Renal pelvis (tissue), 4 donors: ENCODE data around the gene ICAM5. TPM values are rescaled to one million over a fixed set of nuclear protein-coding genes. Genes with fewer than 3 reads are reported as not detected.
"Not testable (repeated sequence)": the region's sequence is repeated elsewhere in the genome, so short reads cannot be mapped to it uniquely, and the experiment has no call there.

Experiments used
- DNase-seq: peaks from one replicate; pipeline ENCODE4 v3.0.0-alpha.2; 2013
- polyA plus RNA-seq, 3 donors: library from polyadenylated mRNA; unstranded; fragments of 120-200 nt; gene quantifications; one replicate each; pipeline ENCODE4 v1.2.1, GENCODE V29; 2013; ENCODE audit not compliant: insufficient read length in 3 of 3

The ICAM5 gene
- polyA plus RNA-seq, 3 donors, result 0.10 to 0.17 TPM; not detected in 1

DNA sequence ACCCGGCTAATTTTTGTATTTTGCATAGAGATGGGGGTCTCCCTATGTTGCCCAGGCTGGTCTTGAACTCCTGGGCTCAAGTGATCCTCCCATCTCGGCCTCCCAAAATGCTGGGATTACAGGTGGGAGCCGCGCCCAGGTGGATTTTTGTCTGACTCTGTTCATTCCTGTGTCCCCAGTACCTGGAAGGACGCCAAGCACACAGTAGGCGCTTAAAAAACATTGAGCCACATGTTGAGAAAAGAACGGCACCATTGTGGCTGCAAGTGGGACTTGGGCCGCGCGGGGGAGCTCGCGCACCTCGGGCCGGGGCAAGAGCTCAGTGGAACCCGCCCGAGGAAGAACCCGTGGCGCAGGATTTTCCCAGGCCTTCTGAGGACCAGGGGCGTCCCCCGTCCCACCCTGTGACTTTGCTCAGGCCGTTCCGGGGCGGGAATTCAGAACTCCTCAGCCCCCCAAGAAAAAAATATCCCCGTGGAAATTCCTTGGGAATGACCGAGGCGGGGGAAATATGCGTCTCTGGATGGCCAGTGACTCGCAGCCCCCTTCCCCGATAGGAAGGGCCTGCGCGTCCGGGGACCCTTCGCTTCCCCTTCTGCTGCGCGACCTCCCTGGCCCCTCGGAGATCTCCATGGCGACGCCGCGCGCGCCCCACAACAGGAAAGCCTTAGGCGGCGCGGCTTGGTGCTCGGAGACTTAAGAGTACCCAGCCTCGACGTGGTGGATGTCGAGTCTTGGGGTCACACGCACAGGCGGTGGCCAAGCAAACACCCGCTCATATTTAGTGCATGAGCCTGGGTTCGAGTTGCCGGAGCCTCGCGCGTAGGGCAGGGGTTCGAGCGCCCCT lies 20.2 kb upstream of the ICAM5 start:
- peak; percentile 62 for DNase-seq

GRCh38 chr19:10270180-10270615 lies 19.6 kb upstream of the ICAM5 start:
- no peak for DNase-seq

GRCh38 chr19:10270616-10271394 lies 18.9 kb upstream of the ICAM5 start, which contains the start of gene ICAM1:
Gene ICAM1 (plus strand): TSS chr19:10271120. CDS start chr19:10271160, 40 bp downstream.
- no peak for DNase-seq

DNA sequence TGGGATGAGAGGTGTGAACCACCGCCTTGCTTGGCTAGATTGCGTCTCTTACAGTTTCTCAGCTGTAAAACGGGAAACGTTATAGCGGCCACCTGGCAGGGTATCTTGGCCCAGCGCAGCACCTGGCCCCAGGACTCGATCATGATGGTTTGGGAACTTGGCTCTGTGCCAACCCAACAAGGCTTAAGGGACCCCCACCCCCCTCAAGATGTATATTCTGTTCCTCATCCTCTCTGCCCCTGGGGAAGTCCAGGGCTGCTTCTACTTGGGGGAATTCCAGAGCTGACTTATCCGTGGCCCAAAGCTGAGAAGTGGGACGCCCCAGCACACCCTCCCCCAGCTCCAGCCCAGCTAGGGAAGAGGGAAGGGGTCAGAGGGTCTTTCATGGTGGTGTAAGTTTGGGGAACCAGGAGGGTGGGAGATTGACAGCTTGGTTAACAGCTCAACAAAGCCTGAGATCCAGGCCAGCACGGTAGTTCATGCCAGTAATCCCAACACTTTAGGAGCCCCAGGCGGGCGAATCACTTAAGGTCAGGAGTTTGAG lies 18.1 kb upstream of the ICAM5 start:
- no peak for DNase-seq

- no peak for DNase-seq
Observed at GRCh38 chr19:10274589-10274988, 15.2 kb upstream of the ICAM5 start.

DNA sequence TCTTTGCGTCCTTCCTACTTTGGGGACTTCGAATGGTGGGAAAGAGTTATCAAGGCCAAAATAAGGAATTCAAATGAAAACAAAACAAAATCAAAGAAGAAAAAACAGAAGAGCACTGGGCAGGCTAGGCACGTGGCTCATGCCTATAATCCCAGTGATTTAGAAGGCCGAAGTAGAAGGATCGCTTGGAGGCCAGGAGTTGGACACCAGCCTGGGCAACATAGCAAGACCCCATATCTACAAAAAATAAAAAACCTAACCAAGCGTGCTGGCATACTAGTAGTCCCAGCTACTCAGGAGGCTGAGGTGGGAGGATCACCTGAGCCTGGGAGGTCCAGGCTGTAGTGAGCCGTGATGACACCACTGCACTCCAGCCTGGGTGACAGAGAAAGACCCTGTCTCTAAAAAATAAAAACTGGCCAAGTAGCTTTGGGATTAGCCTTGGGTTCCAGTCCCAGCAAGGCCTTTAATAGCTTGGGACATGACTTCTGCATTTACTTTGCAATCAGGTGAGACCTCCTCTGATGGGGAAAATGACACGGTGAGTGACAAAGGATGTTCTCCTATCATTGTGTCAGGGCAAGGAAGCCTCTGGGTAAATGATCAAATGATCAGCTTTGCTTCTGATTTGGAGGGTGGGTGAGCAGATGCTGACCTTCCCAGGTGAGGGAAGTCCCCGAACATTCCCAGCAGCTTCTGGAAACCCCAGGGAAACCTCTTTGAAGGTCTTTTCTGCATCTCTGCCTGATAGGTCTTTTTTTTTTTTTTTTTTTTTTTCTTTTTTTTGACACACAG lies 11.8 kb upstream of the ICAM5 start:
- DNase-seq, result no peak

- DNase-seq, result no peak
Observed at GRCh38 chr19:10278935-10279334, 10.8 kb upstream of the ICAM5 start.

GRCh38 chr19:10279737-10280442 lies 9.9 kb upstream of the ICAM5 start:
- no peak for DNase-seq

DNA sequence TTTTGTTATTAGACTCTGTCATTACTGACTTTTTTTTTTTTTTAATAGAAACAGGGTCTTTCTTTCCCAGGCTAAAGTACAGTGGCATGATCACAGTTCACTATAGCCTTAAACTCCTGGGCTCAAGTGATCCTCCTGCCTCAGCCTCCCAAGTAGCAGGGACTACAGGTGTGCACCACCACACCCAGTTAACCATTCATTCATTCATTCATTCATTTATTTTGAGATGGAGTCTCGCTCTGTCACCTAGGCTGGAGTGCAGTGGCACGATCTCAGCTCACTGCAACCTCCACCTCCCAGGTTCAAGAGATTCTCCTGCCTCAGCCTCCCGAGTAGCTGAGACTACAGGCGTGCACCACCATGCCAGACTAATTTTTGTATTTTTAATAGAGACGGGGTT lies 7.7 kb upstream of the ICAM5 start:
- not testable (repeated sequence) for DNase-seq

DNA sequence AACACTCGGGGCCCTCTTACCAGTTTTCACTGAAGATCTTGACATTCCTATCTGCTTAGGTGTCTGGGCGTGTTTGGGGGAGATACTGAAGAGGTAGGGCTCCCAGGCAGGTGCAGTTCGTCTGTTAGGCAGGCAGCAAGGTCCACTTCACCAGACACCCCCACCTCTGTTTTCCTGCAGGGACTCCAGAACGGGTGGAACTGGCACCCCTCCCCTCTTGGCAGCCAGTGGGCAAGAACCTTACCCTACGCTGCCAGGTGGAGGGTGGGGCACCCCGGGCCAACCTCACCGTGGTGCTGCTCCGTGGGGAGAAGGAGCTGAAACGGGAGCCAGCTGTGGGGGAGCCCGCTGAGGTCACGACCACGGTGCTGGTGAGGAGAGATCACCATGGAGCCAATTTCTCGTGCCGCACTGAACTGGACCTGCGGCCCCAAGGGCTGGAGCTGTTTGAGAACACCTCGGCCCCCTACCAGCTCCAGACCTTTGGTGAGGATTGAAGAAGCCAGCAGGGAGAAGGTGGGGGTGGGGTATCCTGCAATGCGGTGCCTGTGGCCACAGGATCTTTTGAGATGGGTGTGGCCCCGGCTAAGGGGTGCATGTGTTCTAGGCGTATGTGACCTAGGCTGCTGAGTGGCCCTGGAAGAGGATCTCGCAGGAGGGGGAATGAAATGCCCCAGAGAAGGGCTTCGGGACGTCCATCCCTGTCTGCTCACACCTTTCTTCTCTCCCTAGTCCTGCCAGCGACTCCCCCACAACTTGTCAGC lies 6.3 kb upstream of the ICAM5 start:
- no peak for DNase-seq

- no peak for DNase-seq
Observed at GRCh38 chr19:10284065-10284959, 5.4 kb upstream of the ICAM5 start.

- no peak for DNase-seq
Observed at GRCh38 chr19:10284960-10285278, 4.8 kb upstream of the ICAM5 start.

- DNase-seq, result no peak
Observed at GRCh38 chr19:10285393-10285792, 4.4 kb upstream of the ICAM5 start.

- peak; percentile 89 for DNase-seq
Observed at GRCh38 chr19:10286803-10287737, 2.7 kb upstream of the ICAM5 start, which contains the start of gene ICAM4. Gene ICAM4 (plus strand): TSS chr19:10286955. CDS start chr19:10287013, 58 bp downstream.

- DNase-seq, result no peak
Observed at GRCh38 chr19:10288662-10289166, 1.0 kb upstream of the ICAM5 start.

DNA sequence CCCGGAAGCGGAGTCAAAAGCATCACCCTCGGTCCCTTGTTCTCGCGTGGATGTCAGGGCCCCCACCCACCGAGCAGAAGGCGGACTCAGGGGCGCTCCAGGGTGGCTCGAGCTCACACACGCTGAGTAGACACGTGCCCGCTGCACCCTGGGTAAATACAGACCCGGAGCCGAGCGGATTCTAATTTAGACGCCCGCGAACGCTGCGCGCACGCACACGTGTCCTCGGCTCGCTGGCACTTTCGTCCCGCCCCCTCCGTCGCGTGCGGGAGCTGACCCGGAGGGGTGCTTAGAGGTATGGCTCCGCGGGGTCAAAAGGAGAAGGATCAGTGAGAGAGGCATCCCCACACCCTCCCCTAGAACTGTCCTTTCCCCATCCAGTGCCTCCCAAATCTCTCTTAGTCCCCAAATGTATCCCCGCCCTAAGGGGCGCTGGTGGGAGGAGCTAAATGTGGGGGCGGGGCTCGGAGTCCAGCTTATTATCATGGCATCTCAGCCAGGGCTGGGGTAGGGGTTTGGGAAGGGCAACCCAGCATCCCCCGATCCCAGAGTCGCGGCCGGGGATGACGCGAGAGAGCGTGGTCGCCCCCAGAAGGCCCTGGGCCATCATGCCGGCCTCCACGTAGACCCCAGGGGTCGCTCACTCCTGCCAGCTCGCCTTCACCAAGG lies 451 bp upstream of the ICAM5 start:
- DNase-seq, result no peak

DNA sequence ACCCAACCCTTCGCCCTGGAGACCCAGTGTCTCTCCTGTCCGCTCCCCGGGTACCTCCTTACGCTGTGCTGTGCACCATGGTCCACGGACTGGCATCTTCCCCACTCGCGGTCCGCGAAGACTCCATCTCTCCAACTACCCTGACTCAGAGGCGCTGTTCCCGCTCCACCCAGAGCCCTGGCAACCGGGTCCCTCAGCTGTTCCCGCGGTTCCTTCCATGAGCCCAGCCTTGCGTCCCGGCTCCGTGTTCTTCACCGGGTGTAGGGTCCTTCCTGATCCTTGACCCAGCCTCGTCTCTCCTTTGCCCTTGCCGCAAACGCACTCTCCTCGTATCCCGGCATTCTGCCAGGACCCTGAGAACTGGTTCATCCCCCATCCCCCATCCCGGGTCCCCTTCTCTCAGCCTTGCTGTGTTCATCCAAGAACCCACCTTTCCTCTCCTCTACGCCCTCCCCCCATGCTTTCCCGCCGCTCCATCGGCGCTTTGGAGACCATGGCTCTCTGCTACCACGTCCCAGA lies 664 bp downstream of the ICAM5 start:
- no peak for DNase-seq
